GM12801 (cell line): Measurements from ENCODE around the gene SLC37A1.

ENCODE experiments used
- CTCF ChIP-seq: IDR thresholded peaks from one replicate; pipeline ENCODE4 v1.5.1; 2011; ENCODE audit warnings: control low read depth; ENCODE audit not compliant: insufficient read length; ENCODE audit errors: extremely low read depth

Gene SLC37A1

GRCh38 chr21:42619841-42620240 is 106.2 kb downstream of the SLC37A1 start:
- TF ChIP-seq CTCF, result no peak

GRCh38 chr21:42621166-42621818 is 107.6 kb downstream of the SLC37A1 start:
- TF ChIP-seq CTCF, result no peak

- TF ChIP-seq CTCF, result no peak
Measured at GRCh38 chr21:42621819-42622177, 108.1 kb downstream of the SLC37A1 start.

GRCh38 chr21:42622284-42622683 is 108.6 kb downstream of the SLC37A1 start:
- no peak for TF ChIP-seq CTCF

- TF ChIP-seq CTCF, result no peak
Measured at GRCh38 chr21:42623694-42624093, 110.0 kb downstream of the SLC37A1 start.

- TF ChIP-seq CTCF, result no peak
Measured at GRCh38 chr21:42624095-42624790, 110.6 kb downstream of the SLC37A1 start.

- no peak for TF ChIP-seq CTCF
Measured at GRCh38 chr21:42624936-42625335, 111.3 kb downstream of the SLC37A1 start.
